Activated CD4-positive, alpha-beta T cell treated with anti-CD3 and anti-CD28 coated beads, Interleukin-2, amount 50 U/mL, for 16 hours (primary cell): Measurements from ENCODE around the gene MFAP3.
"Not testable (repeated sequence)": the region's sequence is repeated elsewhere in the genome, so short reads cannot be mapped to it uniquely, and the experiment has no call there.

Experiments
- DNase-seq: peaks from one replicate; pipeline ENCODE4 v3.0.0-alpha.2; 2020

The MFAP3 gene

GRCh38 chr5:154038707-154039457 is at the start of gene MFAP3, which contains the start of gene FAM114A2:
Gene MFAP3, plus strand, starts transcription at chr5:154038967. Its CDS starts 10,756 bp downstream, at chr5:154049723.
Gene FAM114A2, minus strand, starts transcription at chr5:154038910. Its CDS starts 3,957 bp downstream, at chr5:154034953.
- DNase-seq: peak; percentile 94

GRCh38 chr5:153991168-153991567 is 47.6 kb upstream of the MFAP3 start:
- DNase-seq: no peak

GRCh38 chr5:153998010-153998409 is 40.8 kb upstream of the MFAP3 start:
- DNase-seq: no peak

- no peak for DNase-seq
These were observed 40.0 kb upstream of the MFAP3 start for GRCh38 chr5:153998768-153999167.

GRCh38 chr5:153999995-154000394 is 38.8 kb upstream of the MFAP3 start:
- no peak for DNase-seq

- DNase-seq: no peak
These were observed 38.1 kb upstream of the MFAP3 start for GRCh38 chr5:154000703-154001102.

GRCh38 chr5:154002093-154002492 is 36.7 kb upstream of the MFAP3 start:
- no peak for DNase-seq

GRCh38 chr5:154002511-154003020 is 36.2 kb upstream of the MFAP3 start:
- no peak for DNase-seq

GRCh38 chr5:154005648-154006047 is 33.1 kb upstream of the MFAP3 start:
- DNase-seq: no peak

- no peak for DNase-seq
These were observed 28.1 kb upstream of the MFAP3 start for GRCh38 chr5:154010660-154011059.

- DNase-seq: no peak
These were observed 23.6 kb upstream of the MFAP3 start for GRCh38 chr5:154015071-154015693.

GRCh38 chr5:154018919-154019318 is 19.8 kb upstream of the MFAP3 start:
- not testable (repeated sequence) for DNase-seq

- no peak for DNase-seq
These were observed 12.8 kb upstream of the MFAP3 start for GRCh38 chr5:154025951-154026350.

GRCh38 chr5:154031937-154032489 is 6.8 kb upstream of the MFAP3 start:
- no peak for DNase-seq

GRCh38 chr5:154034944-154035343 is 3.8 kb upstream of the MFAP3 start:
- DNase-seq: no peak

GRCh38 chr5:154038261-154038706 is 483 bp upstream of the MFAP3 start:
- peak; percentile 56 for DNase-seq

- no peak for DNase-seq
These were observed 677 bp downstream of the MFAP3 start for GRCh38 chr5:154039458-154039829.

- DNase-seq: no peak
These were observed 4.0 kb downstream of the MFAP3 start for GRCh38 chr5:154042766-154043165.

- no peak for DNase-seq
These were observed 5.3 kb downstream of the MFAP3 start for GRCh38 chr5:154044099-154044498.

GRCh38 chr5:154044581-154044980 is 5.8 kb downstream of the MFAP3 start:
- no peak for DNase-seq

GRCh38 chr5:154046486-154046885 is 7.7 kb downstream of the MFAP3 start:
- no peak for DNase-seq

- peak; percentile 12 for DNase-seq
These were observed 8.6 kb downstream of the MFAP3 start for GRCh38 chr5:154047324-154047723.

GRCh38 chr5:154049636-154050035 is 10.9 kb downstream of the MFAP3 start:
- no peak for DNase-seq

GRCh38 chr5:154053468-154053867 is 14.7 kb downstream of the MFAP3 start:
- DNase-seq: peak; percentile 17
